Neural progenitor cell (in vitro differentiated cells): ENCODE data around the gene SHROOM3. TPM values are rescaled to one million over a fixed set of nuclear protein-coding genes. Genes with fewer than 3 reads are reported as not detected.

Source experiments
- DNase-seq: peaks from one replicate; pipeline ENCODE4 v3.0.0-alpha.2; 2016; ENCODE audit warnings: low spot score
- H2AFZ ChIP-seq: fragments of 200-600 bp; sonication (generic); replicated peaks from 2 replicates; pipeline ENCODE4 v1.6.1; 2016; ENCODE audit warnings: antibody characterized with exemption
- H3F3A ChIP-seq: fragments of 200-600 bp; sonication (generic); 2 replicates; pipeline ENCODE4 v1.6.1; 2016; ENCODE audit warnings: antibody characterized with exemption, low read depth
- H3K27ac ChIP-seq: fragments of 200-600 bp; sonication (generic); 2 replicates; pipeline ENCODE4 v1.5.1; 2016; ENCODE audit warnings: mild to moderate bottlenecking
- H3K27me3 ChIP-seq: fragments of 200-600 bp; sonication (generic); 2 replicates; pipeline ENCODE4 v1.6.1; 2016; ENCODE audit warnings: mild to moderate bottlenecking, moderate library complexity
- H3K36me3 ChIP-seq: fragments of 200-600 bp; sonication (generic); 2 replicates; pipeline ENCODE4 v1.5.1; 2016
- H3K4me1 ChIP-seq: fragments of 200-600 bp; sonication (generic); 2 replicates; pipeline ENCODE4 v1.6.1; 2016; ENCODE audit warnings: mixed run types
- H3K4me2 ChIP-seq: fragments of 200-600 bp; sonication (generic); 2 replicates; pipeline ENCODE4 v1.6.1; 2016
- H3K4me3 ChIP-seq: fragments of 200-600 bp; sonication (generic); 2 replicates; pipeline ENCODE4 v1.5.1; 2016
- H3K79me2 ChIP-seq: fragments of 200-600 bp; sonication (generic); 2 replicates; pipeline ENCODE4 v1.6.1; 2016; ENCODE audit warnings: low read depth
- H3K9ac ChIP-seq: fragments of 200-600 bp; sonication (generic); 2 replicates; pipeline ENCODE4 v1.6.1; 2016
- H3K9me3 ChIP-seq: fragments of 200-600 bp; sonication (generic); 2 replicates; pipeline ENCODE4 v1.5.1; 2016; ENCODE audit warnings: low read depth
- H4K20me1 ChIP-seq: fragments of 200-600 bp; sonication (generic); 2 replicates; pipeline ENCODE4 v1.6.1; 2016; ENCODE audit warnings: low read depth
- H3K27ac Mint-ChIP-seq: 3 replicates; pipeline ENCODE4 v1.8.0; 2021; ENCODE audit warnings: mixed read lengths
- H3K27me3 Mint-ChIP-seq: 2 replicates; pipeline ENCODE4 v1.8.0; 2022; ENCODE audit warnings: low read depth, mild to moderate bottlenecking, inconsistent platforms, moderate library complexity, mixed read lengths; ENCODE audit not compliant: insufficient read depth
- H3K36me3 Mint-ChIP-seq: 3 replicates; pipeline ENCODE4 v1.8.0; 2021; ENCODE audit warnings: mixed read lengths
- H3K4me1 Mint-ChIP-seq: 3 replicates; pipeline ENCODE4 v1.8.0; 2021; ENCODE audit warnings: mixed read lengths
- H3K4me3 Mint-ChIP-seq: 3 replicates; pipeline ENCODE4 v1.8.0; 2021; ENCODE audit warnings: mild to moderate bottlenecking, moderate library complexity, mixed read lengths
- H3K9me3 Mint-ChIP-seq: 3 replicates; pipeline ENCODE4 v1.8.0; 2020; ENCODE audit warnings: mixed read lengths
- EZH2 ChIP-seq: fragments of 200-600 bp; sonication (generic); IDR thresholded peaks from 2 replicates; pipeline ENCODE4 v1.6.1; 2017; ENCODE audit warnings: antibody characterized with exemption, mild to moderate bottlenecking, moderate library complexity
- EZH2phosphoT487 ChIP-seq: fragments of 200-600 bp; sonication (generic); IDR thresholded peaks from 2 replicates; pipeline ENCODE4 v1.6.1; 2017; ENCODE audit warnings: antibody characterized with exemption
- total RNA-seq: library from RNA; depleted of rRNA; stranded (reverse); fragments of >200 nt; gene quantifications from 2 replicates; pipeline ENCODE4 v1.2.3, GENCODE V29; 2015; ENCODE audit warnings: low replicate concordance
- TF ChIP-seq, protein P1 (sequence below): fragments of 200-600 bp; sonication (generic); IDR thresholded peaks from 2 replicates; pipeline ENCODE4 v1.5.1; 2017; ENCODE audit warnings: antibody characterized with exemption, mild to moderate bottlenecking

Gene SHROOM3
- total RNA-seq, 1 donor from 2014 or later = 36.6 TPM

DNA sequence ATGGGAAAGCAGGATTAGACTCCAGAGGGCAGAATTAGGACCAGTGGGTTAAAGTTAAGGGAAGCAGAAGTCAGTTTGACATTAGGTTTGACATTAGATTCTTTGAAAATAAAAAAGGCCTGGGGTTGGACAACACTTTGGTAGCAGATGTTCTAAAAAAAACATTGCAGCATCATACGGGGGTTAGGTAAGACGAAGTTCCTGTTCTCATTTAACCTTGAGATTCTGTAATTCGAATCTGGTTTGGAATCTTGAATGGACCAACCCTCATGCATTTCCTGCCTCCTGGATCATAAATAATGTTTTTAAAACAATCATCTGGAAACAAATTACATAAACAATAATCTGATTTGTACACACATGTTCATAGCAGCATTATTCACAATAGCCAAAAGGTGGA is 181.0 kb downstream of the SHROOM3 start:
- no peaks in the 10 kb centered on the region for H3K27me3 ChIP-seq
- no peak overlapping the region for H2AFZ ChIP-seq
- peaks cover 14% of the 10 kb centered on the region for H3K4me1 ChIP-seq
- H3K9me3 ChIP-seq = no peaks in the 10 kb centered on the region
- H3K79me2 ChIP-seq = no peaks in the 10 kb centered on the region
- H3K36me3 ChIP-seq = no peaks in the 10 kb centered on the region
- no peaks in the 10 kb centered on the region for H3F3A ChIP-seq
- no peak overlapping the region for H3K4me3 ChIP-seq
- H3K36me3 Mint-ChIP-seq = peaks cover 18% of the 10 kb centered on the region
- H3K4me1 Mint-ChIP-seq = peaks cover 31% of the 10 kb centered on the region
- no peak overlapping the region for H3K27ac Mint-ChIP-seq
- TF ChIP-seq EZH2 = no peak
- no peak for TF ChIP-seq EZH2phosphoT487
- TF ChIP-seq, protein P1, sequence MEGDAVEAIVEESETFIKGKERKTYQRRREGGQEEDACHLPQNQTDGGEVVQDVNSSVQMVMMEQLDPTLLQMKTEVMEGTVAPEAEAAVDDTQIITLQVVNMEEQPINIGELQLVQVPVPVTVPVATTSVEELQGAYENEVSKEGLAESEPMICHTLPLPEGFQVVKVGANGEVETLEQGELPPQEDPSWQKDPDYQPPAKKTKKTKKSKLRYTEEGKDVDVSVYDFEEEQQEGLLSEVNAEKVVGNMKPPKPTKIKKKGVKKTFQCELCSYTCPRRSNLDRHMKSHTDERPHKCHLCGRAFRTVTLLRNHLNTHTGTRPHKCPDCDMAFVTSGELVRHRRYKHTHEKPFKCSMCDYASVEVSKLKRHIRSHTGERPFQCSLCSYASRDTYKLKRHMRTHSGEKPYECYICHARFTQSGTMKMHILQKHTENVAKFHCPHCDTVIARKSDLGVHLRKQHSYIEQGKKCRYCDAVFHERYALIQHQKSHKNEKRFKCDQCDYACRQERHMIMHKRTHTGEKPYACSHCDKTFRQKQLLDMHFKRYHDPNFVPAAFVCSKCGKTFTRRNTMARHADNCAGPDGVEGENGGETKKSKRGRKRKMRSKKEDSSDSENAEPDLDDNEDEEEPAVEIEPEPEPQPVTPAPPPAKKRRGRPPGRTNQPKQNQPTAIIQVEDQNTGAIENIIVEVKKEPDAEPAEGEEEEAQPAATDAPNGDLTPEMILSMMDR = no peak
- H3K4me2 ChIP-seq = no peak overlapping the region
- DNase-seq = no peak
- no peaks in the 10 kb centered on the region for H3K9me3 Mint-ChIP-seq
- no peak overlapping the region for H3K9ac ChIP-seq
- no peak overlapping the region for H3K4me3 Mint-ChIP-seq
- no peak overlapping the region for H3K27ac ChIP-seq
- no peaks in the 10 kb centered on the region for H3K27me3 Mint-ChIP-seq
- peaks cover 8% of the 10 kb centered on the region for H4K20me1 ChIP-seq

DNA sequence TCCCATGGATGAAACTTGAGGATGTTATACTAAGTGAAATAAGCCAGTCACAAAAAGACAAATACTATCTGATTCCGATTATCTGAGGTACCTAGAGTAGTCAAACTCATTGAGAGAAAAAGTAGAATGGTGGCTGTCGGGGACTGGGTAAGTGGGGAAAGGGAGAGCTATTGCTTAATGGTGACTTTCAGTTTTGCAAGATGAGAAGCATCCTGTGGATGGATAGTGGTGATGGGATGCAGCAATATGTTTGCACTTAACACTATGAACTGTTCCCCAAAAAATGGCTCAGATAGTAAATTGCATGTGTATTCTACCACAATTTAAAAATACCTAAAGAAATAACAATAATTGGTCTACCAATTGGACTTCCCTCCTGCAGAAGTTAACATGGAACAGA is 181.5 kb downstream of the SHROOM3 start:
- Mint-ChIP-seq H3K36me3 (peaks cover 15% of the 10 kb centered on the region), H3K9me3 (no peaks in the 10 kb centered on the region), H3K27ac (no peak overlapping the region), H3K27me3 (no peaks in the 10 kb centered on the region), H3K4me3 (no peak overlapping the region), H3K4me1 (peaks cover 30% of the 10 kb centered on the region)
- TF ChIP-seq, protein P1 = no peak
- TF ChIP-seq EZH2phosphoT487 (no peak), EZH2 (no peak)
- Histone ChIP-seq H2AFZ (no peak overlapping the region), H3K4me3 (no peak overlapping the region), H3K4me1 (peaks cover 8% of the 10 kb centered on the region), H3K9me3 (no peaks in the 10 kb centered on the region), H4K20me1 (peaks cover 8% of the 10 kb centered on the region), H3K27me3 (no peaks in the 10 kb centered on the region), H3F3A (no peaks in the 10 kb centered on the region), H3K9ac (no peak overlapping the region), H3K4me2 (no peak overlapping the region), H3K79me2 (no peaks in the 10 kb centered on the region), H3K27ac (no peak overlapping the region), H3K36me3 (no peaks in the 10 kb centered on the region)
- DNase-seq = no peak

DNA sequence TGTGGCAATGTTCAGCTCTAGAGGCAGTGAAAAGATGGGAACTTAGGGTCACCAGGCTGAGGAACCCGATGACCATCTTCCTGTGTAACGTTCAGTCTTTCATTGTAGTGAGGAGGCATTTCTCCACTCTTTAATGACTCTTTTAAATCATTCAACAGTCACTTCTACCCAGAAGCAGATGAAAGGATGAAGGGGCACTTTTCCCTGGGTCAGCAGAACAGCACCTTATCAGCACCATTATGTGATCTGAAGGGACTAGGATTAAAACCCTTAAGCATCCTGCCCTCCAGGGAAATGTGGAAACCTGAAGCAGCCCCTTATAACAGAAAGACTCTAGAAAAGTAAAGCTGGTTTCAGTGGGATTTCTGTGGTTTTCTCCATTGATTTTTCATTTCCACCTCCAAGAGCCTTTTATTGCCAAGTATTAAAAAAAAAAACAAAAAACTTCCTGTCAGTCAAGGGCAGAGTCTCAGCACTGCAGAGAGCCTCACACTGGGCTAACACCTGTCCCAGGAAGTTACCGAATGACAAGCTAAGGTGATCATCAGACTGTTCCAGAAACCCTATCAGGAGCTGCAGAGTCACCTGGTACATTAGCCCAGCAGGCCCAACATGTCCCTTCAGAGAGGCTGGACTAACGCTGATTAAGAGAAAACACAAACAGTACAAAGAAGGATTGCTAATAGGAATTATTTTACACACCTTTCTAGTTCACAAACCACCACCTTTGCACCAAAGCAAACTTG is 185.9 kb downstream of the SHROOM3 start:
- peaks cover 55% of the 10 kb centered on the region for H3K4me1 Mint-ChIP-seq
- H3K9me3 Mint-ChIP-seq = no peaks in the 10 kb centered on the region

More for the DNA sequence above, 185.9 kb downstream of the SHROOM3 start:
- Mint-ChIP-seq H3K4me3 (peak overlapping the region; percentile 0), H3K36me3 (peaks cover 5% of the 10 kb centered on the region), H3K27me3 (no peaks in the 10 kb centered on the region), H3K27ac (no peak overlapping the region)
- Histone ChIP-seq H3K9ac (no peak overlapping the region), H3K4me2 (no peak overlapping the region), H3K27me3 (no peaks in the 10 kb centered on the region), H3K4me3 (no peak overlapping the region), H3K27ac (no peak overlapping the region), H3F3A (no peaks in the 10 kb centered on the region), H4K20me1 (peaks cover 28% of the 10 kb centered on the region), H3K79me2 (no peaks in the 10 kb centered on the region), H3K9me3 (no peaks in the 10 kb centered on the region), H3K4me1 (peaks cover 17% of the 10 kb centered on the region), H2AFZ (no peak overlapping the region), H3K36me3 (no peaks in the 10 kb centered on the region)
- TF ChIP-seq EZH2phosphoT487 = no peak
- TF ChIP-seq EZH2 = no peak
- TF ChIP-seq, protein P1 = no peak
- no peak for DNase-seq
